Right atrium auricular region (tissue), 2 donors: ENCODE results near the gene CRYBG3. TPM values are rescaled to one million over a fixed set of nuclear protein-coding genes. Genes with fewer than 3 reads are reported as not detected.

Experiments
- DNase-seq: peaks from one replicate; pipeline ENCODE4 v3.0.0-alpha.2; 2019; ENCODE audit warnings: low spot score
- H3K27ac ChIP-seq, 2 donors: fragments of 200-600 bp; sonication (generic); 1 replicate in 1 of 2; 2 replicates in 1 of 2; pipeline ENCODE4 v1.5.1; 2016 to 2019
- H3K27me3 ChIP-seq, 2 donors: fragments of 200-600 bp; sonication (generic); one replicate each; pipeline versions ENCODE4 v1.5.1 to v1.6.0; 2017 to 2019
- H3K36me3 ChIP-seq: fragments of 200-600 bp; sonication (generic); one replicate; pipeline ENCODE4 v1.5.1; 2016
- H3K4me1 ChIP-seq, 2 donors: fragments of 200-600 bp; sonication (generic); one replicate each; pipeline versions ENCODE4 v1.5.1 to v1.6.0; 2017 to 2019
- H3K4me3 ChIP-seq, 2 donors: fragments of 200-600 bp; sonication (generic); 1 replicate in 1 of 2; 2 replicates in 1 of 2; pipeline ENCODE4 v1.5.1; 2017 to 2019; ENCODE audit warnings: mild to moderate bottlenecking in 1 of 2, moderate library complexity in 1 of 2
- H3K9me3 ChIP-seq, 2 donors: fragments of 200-600 bp; sonication (generic); one replicate each; pipeline ENCODE4 v1.5.1; 2019
- total RNA-seq, 2 donors: library from RNA; depleted of rRNA; stranded (reverse); fragments of >200 nt; gene quantifications; one replicate each; pipeline ENCODE4 v1.1.0, GENCODE V29; 2016
- TF ChIP-seq, protein P1 (sequence below), 2 donors: fragments of 200-600 bp; sonication (generic); IDR thresholded peaks; one replicate each; pipeline ENCODE4 v1.5.1; 2019; ENCODE audit warnings: antibody characterized with exemption in 2 of 2

CRYBG3 gene
- total RNA-seq, 2 donors from 2014 or later: 17.6 to 18.6 TPM

DNA sequence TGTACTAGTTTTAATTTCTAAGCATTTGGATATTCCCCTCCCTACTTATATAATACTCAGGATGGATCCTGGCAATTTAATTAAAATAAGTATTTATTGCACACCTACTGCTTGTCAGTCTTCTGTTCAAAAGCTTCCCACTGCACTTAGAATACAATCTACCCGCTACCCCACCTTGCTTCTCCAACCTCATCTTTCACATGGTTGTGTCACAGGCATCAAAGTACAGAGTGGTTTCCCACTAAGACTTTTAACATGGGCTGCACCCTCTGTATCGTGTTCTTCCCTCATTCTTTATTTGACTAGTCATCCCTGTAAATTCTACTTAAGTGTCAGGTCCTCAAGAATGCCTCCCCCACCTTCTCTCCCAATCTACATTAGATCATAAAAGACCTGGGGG lies 115.4 kb downstream of the CRYBG3 start:
- no peak overlapping the region for H3K27ac ChIP-seq
- peaks cover 43% of the 10 kb centered on the region for H3K36me3 ChIP-seq
- H3K27me3 ChIP-seq: no peaks in the 10 kb centered on the region
- H3K4me1 ChIP-seq: peaks cover 0 to 4% of the 10 kb centered on the region in 2 donors
- no peak overlapping the region for H3K4me3 ChIP-seq
- DNase-seq: no peak
- TF ChIP-seq, protein P1, sequence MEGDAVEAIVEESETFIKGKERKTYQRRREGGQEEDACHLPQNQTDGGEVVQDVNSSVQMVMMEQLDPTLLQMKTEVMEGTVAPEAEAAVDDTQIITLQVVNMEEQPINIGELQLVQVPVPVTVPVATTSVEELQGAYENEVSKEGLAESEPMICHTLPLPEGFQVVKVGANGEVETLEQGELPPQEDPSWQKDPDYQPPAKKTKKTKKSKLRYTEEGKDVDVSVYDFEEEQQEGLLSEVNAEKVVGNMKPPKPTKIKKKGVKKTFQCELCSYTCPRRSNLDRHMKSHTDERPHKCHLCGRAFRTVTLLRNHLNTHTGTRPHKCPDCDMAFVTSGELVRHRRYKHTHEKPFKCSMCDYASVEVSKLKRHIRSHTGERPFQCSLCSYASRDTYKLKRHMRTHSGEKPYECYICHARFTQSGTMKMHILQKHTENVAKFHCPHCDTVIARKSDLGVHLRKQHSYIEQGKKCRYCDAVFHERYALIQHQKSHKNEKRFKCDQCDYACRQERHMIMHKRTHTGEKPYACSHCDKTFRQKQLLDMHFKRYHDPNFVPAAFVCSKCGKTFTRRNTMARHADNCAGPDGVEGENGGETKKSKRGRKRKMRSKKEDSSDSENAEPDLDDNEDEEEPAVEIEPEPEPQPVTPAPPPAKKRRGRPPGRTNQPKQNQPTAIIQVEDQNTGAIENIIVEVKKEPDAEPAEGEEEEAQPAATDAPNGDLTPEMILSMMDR (IDR thresholded peaks at IDR 0.05): no peak
- H3K9me3 ChIP-seq: no peaks in the 10 kb centered on the region

DNA sequence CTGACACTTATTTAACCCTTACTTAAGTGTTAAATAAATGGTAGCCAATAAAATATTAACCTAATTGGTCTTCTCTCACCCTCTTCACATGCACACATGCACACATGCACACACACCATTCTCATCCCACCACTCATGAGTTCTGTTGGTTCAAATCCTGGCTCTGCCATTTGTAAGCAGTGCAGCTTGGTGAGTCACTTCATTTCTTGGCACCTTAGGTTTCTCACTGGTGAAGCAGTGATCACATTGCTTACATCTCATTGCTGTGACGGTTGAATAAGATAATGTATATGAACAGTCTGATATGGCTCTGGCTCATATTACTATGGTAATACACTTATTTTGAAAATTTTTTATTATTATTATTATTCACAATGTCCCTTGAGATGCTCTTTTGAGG lies 116.6 kb downstream of the CRYBG3 start:
- Histone ChIP-seq H3K27me3 (no peaks in the 10 kb centered on the region), H3K4me3 (no peak overlapping the region), H3K9me3 (no peaks in the 10 kb centered on the region), H3K4me1 (no peaks in the 10 kb centered on the region), H3K27ac (no peak overlapping the region), H3K36me3 (peaks cover 54% of the 10 kb centered on the region)
- DNase-seq: no peak
- TF ChIP-seq, protein P1 (IDR thresholded peaks at IDR 0.05): no peak

DNA sequence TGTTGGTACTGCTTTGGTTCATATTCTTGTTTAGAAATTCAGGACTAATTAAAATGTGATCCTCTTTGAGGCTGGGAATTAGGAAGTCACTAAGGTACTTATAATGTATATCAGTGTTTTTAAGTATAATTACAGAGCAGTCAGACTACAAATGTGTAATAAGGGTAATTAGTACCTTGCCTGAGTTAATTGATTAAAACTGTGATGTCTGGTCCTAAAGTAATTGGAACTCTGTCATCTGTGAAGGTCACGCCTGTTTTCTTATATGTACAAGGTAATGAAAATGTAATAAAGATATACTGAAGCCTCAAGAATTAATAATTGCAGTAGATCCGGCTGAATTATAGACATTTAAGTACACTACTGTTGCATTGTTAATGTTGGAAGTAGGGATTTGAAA lies 117.6 kb downstream of the CRYBG3 start:
- no peaks in the 10 kb centered on the region for H3K4me1 ChIP-seq
- no peaks in the 10 kb centered on the region for H3K27me3 ChIP-seq
- no peak overlapping the region for H3K27ac ChIP-seq
- H3K36me3 ChIP-seq: peaks cover 54% of the 10 kb centered on the region
- H3K9me3 ChIP-seq: no peaks in the 10 kb centered on the region
- H3K4me3 ChIP-seq: no peak overlapping the region
- TF ChIP-seq, protein P1 (IDR thresholded peaks at IDR 0.05): no peak
- DNase-seq: no peak

DNA sequence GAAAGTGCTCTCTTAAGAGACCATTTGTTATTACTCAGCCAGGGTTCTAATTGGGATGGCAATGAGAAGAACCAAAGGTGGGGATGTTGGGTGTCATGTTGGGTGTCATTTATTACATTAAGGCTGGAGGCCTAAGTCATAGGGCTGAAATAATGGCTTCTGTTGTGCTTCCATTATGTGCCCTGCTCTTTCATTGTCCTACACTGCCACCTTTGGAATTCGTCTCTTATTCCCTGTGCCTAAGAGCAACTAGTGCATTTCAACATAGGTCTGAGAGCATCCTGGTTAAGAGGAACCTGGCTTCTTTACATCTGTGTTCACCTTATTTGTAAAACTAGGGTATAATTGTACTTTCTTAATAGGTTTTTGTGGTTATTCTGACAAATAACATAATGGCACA lies 118.2 kb downstream of the CRYBG3 start:
- Histone ChIP-seq H3K36me3 (peaks cover 58% of the 10 kb centered on the region), H3K27ac (no peak overlapping the region), H3K4me3 (no peak overlapping the region), H3K4me1 (no peaks in the 10 kb centered on the region), H3K27me3 (no peaks in the 10 kb centered on the region), H3K9me3 (no peaks in the 10 kb centered on the region)
- TF ChIP-seq, protein P1 (IDR thresholded peaks at IDR 0.05): no peak
- DNase-seq: no peak

DNA sequence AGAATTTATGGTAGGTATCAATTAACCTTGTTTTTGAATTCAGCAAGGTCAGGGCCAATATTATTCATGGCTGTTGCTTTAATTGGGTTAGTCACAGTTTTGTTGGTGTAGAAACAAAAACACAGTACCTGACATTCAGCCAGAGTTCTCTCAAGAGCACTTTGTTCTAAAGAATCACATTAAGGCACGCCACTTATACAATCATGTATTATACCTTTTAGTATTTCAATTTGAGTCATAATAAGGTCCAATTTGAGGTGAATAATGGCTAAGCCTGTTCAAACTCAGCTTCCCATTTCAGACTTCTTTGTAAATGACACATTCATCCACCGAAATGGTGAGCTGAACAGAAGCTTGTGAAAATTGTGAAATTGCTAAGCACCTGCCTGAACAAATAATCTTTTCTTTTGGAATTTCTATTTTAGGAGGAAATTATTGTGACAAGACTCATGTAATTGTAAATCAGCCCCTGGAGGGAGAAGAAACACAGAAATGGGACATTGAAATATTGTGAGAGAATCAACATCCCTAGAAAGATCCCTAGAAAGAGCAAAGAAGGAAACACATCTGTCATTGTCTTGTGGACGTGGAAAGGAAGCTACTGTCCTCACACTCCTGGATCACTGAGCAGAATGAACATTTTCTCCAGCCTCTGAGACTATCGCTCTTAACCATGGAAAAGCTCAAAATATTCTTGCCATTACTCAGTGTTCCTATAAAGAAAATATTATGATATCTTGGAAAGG lies 121.2 kb downstream of the CRYBG3 start:
- TF ChIP-seq, protein P1 (IDR thresholded peaks at IDR 0.05): no peak
- peaks cover 56% of the 10 kb centered on the region for H3K36me3 ChIP-seq
- no peak for DNase-seq
- no peaks in the 10 kb centered on the region for H3K4me1 ChIP-seq
- H3K27ac ChIP-seq: no peak overlapping the region
- H3K9me3 ChIP-seq: no peaks in the 10 kb centered on the region
- H3K4me3 ChIP-seq: no peak overlapping the region
- no peaks in the 10 kb centered on the region for H3K27me3 ChIP-seq
